ENCODE measurements around the gene CELSR1.
"Not testable (repeated sequence)": the region's sequence is repeated elsewhere in the genome, so short reads cannot be mapped to it uniquely, and the experiment has no call there.

The CELSR1 gene

DNA sequence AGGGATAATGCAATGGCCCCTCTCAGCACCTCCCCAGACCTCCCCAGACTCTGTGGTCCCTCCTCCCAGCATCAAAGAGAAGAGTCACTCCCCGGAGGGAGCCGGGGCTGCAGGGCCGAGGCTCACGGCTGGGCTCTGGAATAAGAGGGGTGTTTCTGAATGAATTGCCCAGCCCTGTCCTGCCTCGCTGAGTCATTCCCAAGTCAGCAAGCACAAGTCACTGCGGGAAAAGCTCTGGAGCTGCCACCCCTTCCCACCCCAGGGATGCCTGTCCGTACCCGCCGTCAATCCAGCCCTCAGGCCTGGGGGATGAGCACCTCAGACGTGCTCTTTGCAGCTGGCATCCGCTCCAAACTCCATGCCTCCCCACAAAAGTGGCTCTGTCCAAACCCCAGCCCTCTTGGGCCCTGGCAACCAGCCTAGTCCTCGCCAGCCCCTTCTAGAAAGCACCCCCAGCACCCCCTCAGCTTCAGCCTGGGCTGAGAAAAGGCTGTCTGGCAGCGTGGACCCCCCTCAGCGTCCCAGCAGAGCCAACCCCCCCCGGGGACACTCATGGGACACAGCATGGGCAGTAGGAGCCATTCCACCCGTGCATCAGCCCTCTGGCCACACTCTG, 22.7 kb downstream of the CELSR1 start:
- no peak for DNase-seq (ENCODE audit: low read depth in 2 of 2)

- no peak for DNase-seq (ENCODE audit: low read depth in 2 of 2)
These were observed 23.4 kb downstream of the CELSR1 start for GRCh38 chr22:46513908-46514550.

GRCh38 chr22:46512683-46513082, 24.7 kb downstream of the CELSR1 start:
- no peak for DNase-seq (ENCODE audit: low read depth in 2 of 2)

DNA sequence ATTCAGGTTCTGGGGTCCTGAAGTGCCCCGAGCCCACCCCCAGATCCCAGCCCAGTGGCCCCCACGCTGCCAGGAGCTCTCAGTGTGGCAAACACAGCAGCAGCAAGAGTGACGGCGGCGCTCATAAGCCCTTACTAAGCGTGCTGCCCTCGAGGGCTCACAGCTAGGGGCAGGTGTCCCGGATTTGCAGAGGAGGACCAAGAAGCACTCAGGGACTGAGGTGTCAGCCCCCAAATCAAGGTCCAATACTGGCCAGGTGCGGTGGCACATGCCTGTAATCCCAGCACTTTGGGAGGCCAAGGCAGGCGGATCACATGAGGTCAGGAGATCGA, 25.4 kb downstream of the CELSR1 start:
- DNase-seq (ENCODE audit: low read depth in 2 of 2): no peak

- no peak for DNase-seq (ENCODE audit: low read depth in 2 of 2)
These were observed 26.0 kb downstream of the CELSR1 start for GRCh38 chr22:46511151-46512038.

DNA sequence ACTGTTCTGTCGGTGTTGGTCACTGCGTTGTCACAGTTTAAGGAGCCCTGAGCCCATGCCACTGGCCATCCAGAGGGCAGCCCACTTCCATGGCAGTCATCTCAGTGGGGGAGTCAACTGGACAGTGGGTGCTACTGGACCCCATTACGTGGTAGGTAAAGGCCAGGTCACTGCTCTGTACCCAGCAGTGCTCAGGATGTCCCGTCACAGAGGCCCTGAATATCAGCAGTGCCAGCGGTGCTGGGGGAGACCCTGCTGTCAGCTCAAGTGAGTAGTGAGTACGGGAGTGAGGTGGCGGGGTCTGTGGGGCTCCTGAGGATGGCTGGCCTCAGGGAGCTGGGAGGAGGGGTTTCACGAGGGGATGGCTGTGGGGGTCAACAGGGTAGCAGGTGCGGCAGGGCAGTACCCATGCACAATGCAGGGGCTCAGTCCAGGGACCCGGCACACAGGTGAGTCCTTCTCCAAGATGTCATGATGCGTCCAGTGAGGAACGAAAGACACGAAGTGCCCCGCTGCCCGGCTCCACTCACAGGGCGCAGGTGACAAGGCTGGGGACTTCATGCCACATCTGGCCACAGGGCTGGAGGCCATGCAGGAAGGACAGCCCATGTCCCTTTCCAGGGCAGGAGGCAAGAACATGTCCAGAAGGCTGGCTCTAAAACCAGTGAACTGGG, 27.9 kb downstream of the CELSR1 start:
- DNase-seq (ENCODE audit: low read depth in 2 of 2): no peak

- no peak for DNase-seq (ENCODE audit: low read depth in 2 of 2)
These were observed 28.9 kb downstream of the CELSR1 start for GRCh38 chr22:46508491-46508999.

DNA sequence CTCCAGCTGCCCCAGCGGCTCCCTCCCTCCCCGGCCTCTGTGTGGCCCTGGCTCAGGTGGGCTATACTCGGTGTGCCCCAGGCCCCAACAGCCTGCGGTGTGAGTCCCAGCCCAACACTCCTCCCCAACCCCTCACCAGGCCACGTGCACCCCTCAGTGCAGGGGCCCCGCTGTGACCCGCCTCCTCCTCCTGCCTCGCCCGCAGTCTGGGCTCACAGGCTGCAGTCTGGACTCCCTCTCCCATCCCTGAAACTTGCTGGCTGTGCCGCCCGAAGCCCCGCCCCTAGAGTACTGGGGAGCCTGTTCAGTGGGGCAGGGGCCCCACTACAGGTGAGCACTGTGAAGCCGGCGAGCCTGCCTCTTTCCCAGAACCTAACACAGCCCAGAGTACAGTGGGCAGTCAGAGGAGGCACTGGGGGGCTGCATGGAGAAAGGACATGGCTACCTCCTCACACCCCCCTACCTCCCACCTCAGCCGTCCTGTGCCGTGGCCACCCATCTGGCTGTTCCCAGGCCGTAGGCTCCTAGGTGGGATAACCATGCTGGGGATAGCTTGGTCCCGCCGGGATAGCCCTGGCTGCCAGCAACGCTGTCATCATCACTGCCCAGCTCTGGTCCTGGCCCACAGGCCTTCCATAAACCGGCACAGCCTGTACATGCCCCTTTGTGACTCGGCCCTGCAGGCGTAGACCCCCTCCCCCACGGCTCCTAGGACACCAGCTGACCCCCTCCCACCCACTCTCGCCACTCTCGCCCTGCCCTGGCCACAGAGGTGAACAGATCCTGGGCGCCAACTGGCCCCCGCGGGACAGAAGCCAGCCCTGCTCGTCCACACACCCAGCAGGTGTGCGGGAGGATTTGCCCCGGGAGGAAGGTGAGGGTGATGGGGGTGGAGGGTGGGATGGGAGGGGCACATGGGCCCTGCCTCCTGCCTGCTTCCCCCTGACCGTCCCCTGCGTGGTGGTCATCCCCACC, 29.7 kb downstream of the CELSR1 start:
- no peak for DNase-seq (ENCODE audit: low read depth in 2 of 2)

- DNase-seq (ENCODE audit: low read depth in 2 of 2): no peak
These were observed 32.8 kb downstream of the CELSR1 start for GRCh38 chr22:46504584-46504983.

DNA sequence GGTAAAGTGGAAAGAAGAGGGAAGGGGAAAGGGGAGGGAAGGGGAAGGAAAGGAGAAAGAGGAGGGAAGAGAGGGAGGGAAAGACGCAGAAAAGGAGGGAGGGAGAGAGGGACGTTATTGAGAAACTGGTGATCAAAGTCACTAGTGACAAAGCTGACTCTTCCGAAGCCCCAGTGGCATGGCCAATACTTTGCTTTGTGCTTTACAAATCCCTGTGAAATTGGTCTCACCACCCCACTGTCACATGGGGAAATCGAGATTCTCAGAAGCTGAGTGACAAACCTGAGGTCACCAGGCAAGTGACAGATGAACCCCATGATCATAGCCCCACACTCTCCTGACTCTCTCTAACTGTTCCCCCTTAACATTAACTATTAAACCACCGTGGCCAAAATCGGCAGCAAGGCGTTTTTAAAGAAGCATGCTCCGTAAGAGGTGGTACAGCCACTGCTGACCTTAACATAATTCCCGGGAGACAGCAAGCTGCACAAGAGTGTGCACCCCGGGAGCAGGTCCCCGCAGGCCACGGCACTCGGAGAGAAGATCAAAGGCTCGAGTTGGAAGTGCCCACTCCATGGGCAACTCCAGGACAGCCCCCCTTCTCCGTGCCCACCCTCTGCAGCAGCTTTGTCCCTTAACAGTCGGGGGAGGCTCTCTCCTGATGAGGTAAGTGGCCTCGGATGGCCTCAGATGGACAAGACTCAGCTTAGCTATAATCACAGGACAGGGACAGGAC, 34.8 kb downstream of the CELSR1 start:
- no peak for DNase-seq (ENCODE audit: low read depth in 2 of 2)

DNA sequence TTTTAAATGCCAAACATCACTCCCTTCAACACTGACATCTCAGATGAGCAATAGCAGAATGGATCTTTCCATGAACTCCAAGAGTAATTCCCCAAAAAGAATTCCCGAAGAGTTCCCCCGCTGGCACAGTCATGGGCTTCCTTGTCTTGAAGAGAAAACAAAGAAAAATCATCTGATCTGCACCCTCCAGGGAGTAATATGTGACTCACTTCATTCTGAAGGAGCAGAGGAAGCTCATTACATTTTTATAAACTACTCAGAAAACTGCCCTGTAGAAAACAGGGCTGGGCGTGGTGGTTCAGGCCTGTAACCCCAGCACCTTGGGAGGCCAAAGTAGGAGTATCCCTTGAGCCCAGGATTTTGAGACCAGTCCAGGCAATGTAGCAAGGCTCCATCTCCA, 35.7 kb downstream of the CELSR1 start:
- no peak for DNase-seq (ENCODE audit: low read depth in 2 of 2)

DNA sequence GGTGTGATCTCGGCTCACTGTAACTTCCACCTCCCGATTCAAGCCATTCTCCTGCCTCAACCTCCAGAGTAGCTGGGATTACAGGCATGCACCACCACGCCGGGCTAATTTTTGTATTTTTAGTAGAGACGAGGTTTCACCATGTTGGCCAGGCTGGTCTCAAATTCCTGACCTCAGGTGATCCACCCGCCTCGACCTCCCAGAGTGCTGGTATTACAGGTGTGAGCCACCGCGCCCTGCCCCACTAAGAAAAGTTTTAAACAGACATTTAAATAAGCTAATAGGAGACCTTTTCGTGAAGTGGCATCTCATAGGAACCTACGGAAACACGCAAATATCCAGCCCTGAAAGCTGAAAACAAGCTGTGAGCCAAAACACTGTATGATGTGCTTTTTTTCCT, 36.2 kb downstream of the CELSR1 start:
- DNase-seq (ENCODE audit: low read depth in 2 of 2): not testable (repeated sequence)

- no peak for DNase-seq (ENCODE audit: low read depth in 2 of 2)
These were observed 37.2 kb downstream of the CELSR1 start for GRCh38 chr22:46500201-46500600.

DNA sequence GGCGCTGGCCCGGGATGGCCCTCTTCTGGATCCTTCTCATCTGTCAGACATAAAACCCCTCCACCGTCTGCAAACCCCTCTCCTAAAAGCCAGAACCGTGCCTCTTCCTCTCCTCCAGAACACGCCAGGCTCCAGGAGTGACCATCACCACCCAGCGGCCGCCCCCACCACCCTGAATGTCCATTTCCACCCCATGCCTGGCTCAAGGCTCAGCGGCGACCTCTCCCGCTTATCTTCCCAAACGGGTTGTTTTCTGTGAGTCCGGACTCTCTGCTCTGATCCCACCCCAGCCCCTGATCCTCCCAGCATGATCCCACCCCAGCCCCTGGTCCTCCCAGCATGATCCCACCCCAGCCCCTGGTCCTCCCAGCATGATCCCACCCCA, 37.6 kb downstream of the CELSR1 start:
- no peak for DNase-seq (ENCODE audit: low read depth in 2 of 2)

GRCh38 chr22:46491946-46492345, 45.5 kb downstream of the CELSR1 start:
- DNase-seq (ENCODE audit: low read depth in 2 of 2): no peak

DNA sequence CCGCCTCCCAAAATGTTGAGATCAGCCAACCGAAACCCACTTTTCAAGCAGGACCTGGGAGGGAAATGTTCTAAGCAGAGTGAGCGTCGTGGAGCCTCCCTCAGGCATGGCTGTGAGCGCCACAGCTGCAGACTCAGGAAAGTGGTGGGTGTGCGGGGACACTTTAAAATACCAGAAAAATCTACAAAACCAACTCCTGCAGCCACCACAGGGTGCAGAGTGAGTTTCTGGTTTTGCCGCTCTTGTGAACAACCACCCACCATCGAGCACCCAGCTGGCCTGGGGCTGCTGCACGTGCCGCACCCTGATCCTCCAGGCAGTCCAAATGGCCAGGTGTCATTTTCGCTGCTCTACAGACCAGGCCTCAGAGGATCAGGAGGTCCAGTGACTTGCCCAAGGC, 46.9 kb downstream of the CELSR1 start:
- no peak for DNase-seq (ENCODE audit: low read depth in 2 of 2)

DNA sequence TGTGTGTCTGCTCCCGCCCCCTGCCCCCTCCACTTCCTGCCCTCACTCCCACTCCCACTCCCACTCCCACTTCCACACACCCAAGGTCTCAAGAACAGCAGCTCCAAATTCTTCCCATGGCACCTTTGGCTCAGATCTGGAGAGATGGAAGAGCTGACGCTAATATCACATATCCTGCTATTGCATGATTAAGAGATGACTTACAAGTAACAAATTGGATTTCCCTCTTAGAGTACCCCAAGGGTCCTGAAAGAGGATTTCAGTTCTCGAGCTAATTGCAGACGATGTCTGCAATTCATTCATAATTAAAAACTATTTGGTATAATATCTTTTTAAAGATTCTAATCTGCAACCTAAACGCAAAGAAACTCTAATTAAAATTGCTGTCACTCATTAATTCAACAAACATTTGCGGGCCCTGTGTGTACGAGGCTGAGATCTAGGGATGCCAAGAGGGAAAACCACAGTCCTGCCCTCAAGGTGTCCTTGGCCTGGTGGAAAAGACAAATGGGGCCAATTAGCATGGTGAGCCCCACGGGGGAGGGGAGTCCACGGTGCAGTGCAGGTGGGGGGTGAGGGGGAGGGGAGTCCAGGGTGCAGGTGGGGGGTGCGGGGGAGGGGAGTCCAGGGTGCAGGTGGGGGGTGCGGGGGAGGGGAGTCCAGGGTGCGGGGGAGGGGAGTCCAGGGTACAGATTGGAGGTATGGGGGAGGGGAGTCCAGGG, 50.3 kb downstream of the CELSR1 start:
- DNase-seq (ENCODE audit: low read depth in 2 of 2): no peak

DNA sequence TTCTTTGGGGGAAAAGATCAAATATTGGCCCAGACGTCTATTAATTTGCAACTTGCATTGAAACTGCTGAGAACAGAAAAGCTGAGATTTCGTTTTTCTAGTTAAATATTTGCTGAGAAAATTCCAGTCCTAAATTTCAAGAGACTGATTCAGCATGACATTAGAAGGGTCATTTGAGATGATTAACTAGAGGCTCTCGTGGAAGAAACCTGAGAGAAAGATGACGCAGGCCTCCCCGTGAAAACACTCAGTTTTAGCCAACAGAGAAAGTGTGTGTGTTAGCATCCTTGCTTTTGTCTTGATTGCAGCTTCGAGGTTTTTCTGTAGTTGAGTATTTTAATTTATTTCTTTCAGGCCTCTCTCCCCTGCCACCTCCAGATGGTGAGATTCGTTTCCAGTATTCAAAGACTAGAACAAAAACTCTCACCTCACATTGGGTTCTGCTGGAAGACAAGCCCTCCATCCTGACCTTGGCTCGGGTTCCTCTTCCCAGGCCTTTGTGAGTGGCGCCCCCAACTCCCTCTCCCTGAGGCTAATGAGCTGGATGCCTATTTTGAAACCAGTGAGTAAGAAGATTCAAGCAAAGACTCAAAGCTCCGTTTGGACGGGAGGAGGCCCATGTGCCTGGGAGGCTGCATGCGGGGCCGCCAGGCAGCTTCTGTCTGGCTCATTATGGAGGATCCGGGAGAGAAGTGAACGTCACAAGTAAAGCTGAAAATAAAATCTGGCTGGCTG, 52.4 kb downstream of the CELSR1 start:
- no peak for DNase-seq (ENCODE audit: low read depth in 2 of 2)

Measured in activated CD4-positive, alpha-beta T cell treated with anti-CD3 and anti-CD28 coated beads for 24 hours (primary cell).